Subcutaneous abdominal adipose tissue (tissue), 5 donors: ENCODE measurements around the gene POLR1A.

Experiments used
- H3K27ac ChIP-seq: one replicate; pipeline ENCODE4 v1.7.0; 2013; ENCODE audit warnings: low read depth, mild to moderate bottlenecking, inconsistent platforms, low read length, moderate library complexity
- H3K27me3 ChIP-seq, 5 donors: one replicate each; pipeline ENCODE4 v1.7.0; 2013; ENCODE audit warnings: low read length in 5 of 5, inconsistent platforms in 1 of 5; ENCODE audit not compliant: control insufficient read depth in 5 of 5, insufficient read depth in 4 of 5
- H3K36me3 ChIP-seq, 5 donors: one replicate each; pipeline ENCODE4 v1.7.0; 2013; ENCODE audit warnings: low read length in 5 of 5; ENCODE audit not compliant: control insufficient read depth in 5 of 5, insufficient read depth in 5 of 5
- H3K4me1 ChIP-seq, 5 donors: one replicate each; pipeline ENCODE4 v1.7.0; 2013; ENCODE audit warnings: low read length in 5 of 5, mild to moderate bottlenecking in 3 of 5, moderate library complexity in 1 of 5; ENCODE audit not compliant: control insufficient read depth in 5 of 5, insufficient read depth in 5 of 5
- H3K4me3 ChIP-seq, 5 donors: one replicate each; pipeline ENCODE4 v1.7.0; 2013; ENCODE audit warnings: low read length in 5 of 5, low read depth in 1 of 5
- H3K9ac ChIP-seq, 5 donors: one replicate each; pipeline ENCODE4 v1.7.0; 2013; ENCODE audit warnings: low read length in 5 of 5, mild to moderate bottlenecking in 4 of 5, moderate library complexity in 3 of 5
- H3K9me3 ChIP-seq, 5 donors: one replicate each; pipeline ENCODE4 v1.7.0; 2013; ENCODE audit warnings: low read length in 5 of 5; ENCODE audit not compliant: control insufficient read depth in 5 of 5
- donor health status: healthy.
- donor health status: healthy.
- donor health status: healthy.
- donor health status: healthy.
- donor health status: healthy.

Gene POLR1A

GRCh38 chr2:86000938-86001312 is 104.8 kb downstream of the POLR1A start:
- Histone ChIP-seq H3K9ac (no peak overlapping the region), H3K27ac (no peak overlapping the region), H3K36me3 (no peaks in the 10 kb centered on the region), H3K27me3 (no peaks in the 10 kb centered on the region), H3K4me3 (no peak overlapping the region), H3K4me1 (peaks cover 14 to 55% (median 52%) of the 10 kb centered on the region in 5 donors), H3K9me3 (peaks cover 0 to 5% (median 4%) of the 10 kb centered on the region in 5 donors)

DNA sequence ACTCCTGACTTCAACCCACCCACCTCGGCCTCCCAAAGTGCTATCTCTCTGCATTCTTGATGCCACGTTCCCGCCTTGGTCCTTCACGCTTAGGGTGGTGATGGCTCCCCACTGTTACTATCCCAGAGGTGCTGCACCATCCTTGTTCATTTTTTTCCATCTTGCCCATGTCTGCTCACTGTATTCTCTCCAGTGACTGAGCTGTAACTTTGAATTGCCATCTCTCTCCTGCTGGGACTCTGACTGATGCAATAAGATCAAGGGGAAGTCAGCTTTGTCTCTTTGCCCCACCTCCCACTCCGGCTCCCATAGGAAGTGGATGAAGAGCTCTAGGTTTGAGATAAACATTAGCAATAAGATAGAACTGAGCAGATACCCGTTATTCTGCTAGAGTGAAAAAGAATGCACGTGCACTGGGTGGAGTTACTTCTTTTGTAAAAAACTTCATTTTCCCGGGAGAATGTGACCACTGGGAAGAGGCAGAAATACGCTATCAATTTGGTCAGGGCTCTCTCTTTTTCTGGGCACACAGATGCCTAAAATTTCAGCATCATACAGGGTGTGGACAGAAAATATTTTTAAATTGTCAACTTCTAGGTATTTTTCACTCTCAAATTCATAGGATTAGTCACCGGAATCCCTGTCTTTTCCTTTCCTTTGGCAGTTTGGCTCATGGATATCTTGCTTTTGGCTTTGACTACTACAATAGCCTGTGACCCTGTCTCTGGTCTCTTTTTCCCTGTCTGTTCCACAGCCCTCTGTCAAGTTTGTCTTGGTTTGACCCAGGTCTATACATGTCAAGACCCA is 105.4 kb downstream of the POLR1A start:
- H3K36me3 ChIP-seq = no peaks in the 10 kb centered on the region
- H3K4me1 ChIP-seq = peaks cover 14 to 60% (median 58%) of the 10 kb centered on the region in 5 donors
- H3K4me3 ChIP-seq = no peak overlapping the region
- no peak overlapping the region for H3K27ac ChIP-seq
- no peaks in the 10 kb centered on the region for H3K27me3 ChIP-seq
- peaks cover 0 to 4% (median 3%) of the 10 kb centered on the region in 5 donors for H3K9me3 ChIP-seq
- H3K9ac ChIP-seq = no peak overlapping the region

- peak overlapping the region in 2 of 5 donors; percentile 12 to 31 for H3K4me3 ChIP-seq
- H3K9me3 ChIP-seq = no peaks in the 10 kb centered on the region
- peak overlapping the region; percentile 87 for H3K27ac ChIP-seq
- no peaks in the 10 kb centered on the region for H3K27me3 ChIP-seq
- H3K4me1 ChIP-seq = peaks cover 14 to 69% (median 64%) of the 10 kb centered on the region in 5 donors
- no peaks in the 10 kb centered on the region for H3K36me3 ChIP-seq
- peak overlapping the region in 2 of 5 donors; percentile 5 to 31 for H3K9ac ChIP-seq
Measured at GRCh38 chr2:85999061-85999831, 106.4 kb downstream of the POLR1A start.

DNA sequence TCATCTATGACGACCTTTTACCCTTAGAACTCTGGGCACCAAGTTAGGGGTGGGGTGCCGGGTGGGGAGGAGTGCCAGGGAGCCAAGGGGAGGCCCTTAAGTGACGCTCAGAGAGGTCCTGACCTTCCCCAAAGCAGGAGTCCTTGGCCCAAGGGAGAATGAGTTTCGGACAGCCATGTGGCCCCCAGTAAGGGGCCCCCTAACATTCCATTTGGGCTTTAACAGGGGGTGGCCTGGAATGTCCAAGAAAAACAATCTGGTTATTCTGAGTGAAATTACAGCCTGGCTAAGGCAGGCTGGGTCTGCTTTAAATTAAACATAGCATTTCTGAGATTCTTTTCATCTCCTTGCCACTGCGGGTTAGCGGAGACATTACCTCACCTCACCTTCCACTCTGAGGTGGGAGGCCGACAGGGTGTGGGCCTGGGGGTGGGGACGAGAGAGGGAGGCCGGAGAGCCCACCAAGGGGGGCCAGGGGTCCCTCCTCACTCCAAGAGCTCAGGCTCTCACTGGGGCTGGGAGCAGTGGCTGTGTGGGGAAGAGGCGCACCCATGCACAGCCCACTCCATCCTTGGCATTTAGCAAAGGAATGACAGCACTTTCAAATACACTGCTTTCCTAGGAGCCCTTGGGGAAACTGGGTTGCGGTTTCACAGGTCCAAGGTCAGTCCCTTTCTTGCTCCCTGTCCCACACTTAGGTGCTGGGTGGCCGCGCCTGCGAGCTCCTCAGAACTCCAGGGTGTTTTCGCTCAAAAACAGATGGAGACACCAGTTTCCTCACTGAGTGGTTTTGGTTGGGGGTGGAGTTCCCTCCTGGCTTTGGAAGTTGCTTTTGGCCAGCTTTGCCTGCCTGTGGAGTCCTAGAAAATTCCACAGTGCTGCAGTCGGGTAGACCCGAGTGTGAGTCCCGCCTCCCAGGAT is 107.4 kb downstream of the POLR1A start:
- H3K4me1 ChIP-seq = peaks cover 14 to 75% (median 71%) of the 10 kb centered on the region in 5 donors
- no peaks in the 10 kb centered on the region for H3K9me3 ChIP-seq
- no peaks in the 10 kb centered on the region for H3K27me3 ChIP-seq
- H3K36me3 ChIP-seq = no peaks in the 10 kb centered on the region
- peak overlapping the region in 3 of 5 donors; percentile 12 to 41 (median 30) for H3K4me3 ChIP-seq
- peak overlapping the region; percentile 87 for H3K27ac ChIP-seq
- peak overlapping the region in 4 of 5 donors; percentile 7 to 71 (median 38) for H3K9ac ChIP-seq

DNA sequence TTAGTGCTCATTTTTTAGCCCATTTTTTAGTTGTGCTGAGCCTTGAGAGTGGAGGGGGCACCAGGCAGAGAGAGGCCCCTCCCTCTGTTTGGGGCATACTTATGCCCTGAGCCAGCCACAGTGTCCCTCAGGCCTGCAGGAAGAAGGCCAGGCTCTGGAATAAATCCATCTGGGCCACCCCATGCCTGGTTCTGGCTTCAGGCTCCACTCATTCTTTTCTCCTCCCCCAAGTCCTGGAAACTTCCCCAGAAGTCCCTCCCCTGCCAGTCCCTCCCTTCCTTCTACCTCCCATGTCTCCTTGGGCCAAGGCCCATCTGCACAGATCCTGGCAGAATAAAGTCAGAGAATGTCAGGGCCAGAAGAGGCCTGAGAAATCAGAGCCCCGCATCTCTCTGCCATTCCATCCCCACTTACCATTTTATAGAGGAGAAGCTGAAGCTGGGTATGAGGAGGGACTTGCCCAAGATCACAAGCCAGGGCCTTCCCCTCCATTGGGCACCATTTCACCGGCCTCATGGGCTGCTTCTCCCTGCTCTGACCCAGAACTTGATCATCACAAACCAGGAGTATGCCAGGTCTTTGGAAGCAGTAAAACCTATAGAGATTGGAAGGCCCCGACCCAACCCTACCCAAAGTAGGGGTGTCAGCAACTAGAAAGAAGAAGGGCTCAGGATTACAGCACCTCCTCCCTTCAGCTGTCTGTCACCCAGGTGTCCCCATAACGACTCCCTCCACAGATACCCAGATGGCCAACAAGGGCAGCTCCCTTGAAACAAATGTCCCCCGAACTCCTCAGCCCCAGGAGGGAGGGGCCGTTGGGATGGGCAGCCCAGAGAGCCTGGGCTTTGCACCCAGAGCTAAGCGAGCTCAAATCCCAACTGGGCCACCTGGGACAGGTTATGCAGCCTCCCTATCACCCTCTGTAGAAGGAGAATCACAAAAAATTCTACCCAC is 108.4 kb downstream of the POLR1A start:
- Histone ChIP-seq H3K27ac (peak overlapping the region; percentile 87), H3K9ac (peak overlapping the region in 4 of 5 donors; percentile 1 to 57 (median 24)), H3K9me3 (no peaks in the 10 kb centered on the region), H3K27me3 (no peaks in the 10 kb centered on the region), H3K4me3 (peak overlapping the region in 2 of 5 donors; percentile 5 to 11), H3K36me3 (no peaks in the 10 kb centered on the region), H3K4me1 (peaks cover 14 to 79% (median 74%) of the 10 kb centered on the region in 5 donors)

DNA sequence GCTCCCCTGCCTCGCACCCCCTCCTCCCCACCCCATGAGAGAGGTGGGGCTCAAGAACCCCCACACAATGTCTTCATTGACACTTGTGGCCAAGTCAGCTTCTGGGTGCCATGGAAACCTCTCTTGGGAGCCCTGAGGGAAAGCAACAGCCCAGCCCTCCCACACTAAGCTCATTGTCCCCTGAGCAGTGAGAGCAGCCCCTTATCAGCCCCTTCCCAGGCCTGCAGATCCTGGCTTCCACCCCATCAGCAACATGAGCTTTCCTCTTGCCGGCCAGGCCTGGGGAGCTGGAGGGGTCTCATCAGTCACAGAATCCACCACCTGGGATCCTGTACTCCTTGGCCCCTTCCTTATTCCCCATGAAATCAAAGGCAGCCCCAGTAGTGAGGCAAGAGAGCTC is 109.1 kb downstream of the POLR1A start:
- Histone ChIP-seq H3K27me3 (no peaks in the 10 kb centered on the region), H3K36me3 (no peaks in the 10 kb centered on the region), H3K27ac (peak overlapping the region; percentile 87), H3K9ac (peak overlapping the region in 2 of 5 donors; percentile 34 to 57), H3K9me3 (no peaks in the 10 kb centered on the region), H3K4me3 (peak overlapping the region in 1 of 5 donors; percentile 11), H3K4me1 (peaks cover 14 to 79% (median 74%) of the 10 kb centered on the region in 5 donors)

- peaks cover 14 to 74% (median 69%) of the 10 kb centered on the region in 5 donors for H3K4me1 ChIP-seq
- no peak overlapping the region for H3K4me3 ChIP-seq
- no peaks in the 10 kb centered on the region for H3K36me3 ChIP-seq
- no peak overlapping the region for H3K9ac ChIP-seq
- H3K9me3 ChIP-seq = no peaks in the 10 kb centered on the region
- peak overlapping the region; percentile 87 for H3K27ac ChIP-seq
- H3K27me3 ChIP-seq = no peaks in the 10 kb centered on the region
Measured at GRCh38 chr2:85995648-85996529, 109.8 kb downstream of the POLR1A start.

GRCh38 chr2:85994897-85995647 is 110.6 kb downstream of the POLR1A start:
- H3K9me3 ChIP-seq = no peaks in the 10 kb centered on the region
- no peaks in the 10 kb centered on the region for H3K36me3 ChIP-seq
- H3K4me3 ChIP-seq = no peak overlapping the region
- H3K4me1 ChIP-seq = peaks cover 14 to 66% (median 61%) of the 10 kb centered on the region in 5 donors
- H3K9ac ChIP-seq = no peak overlapping the region
- no peak overlapping the region for H3K27ac ChIP-seq
- no peaks in the 10 kb centered on the region for H3K27me3 ChIP-seq
